Renal cortical epithelial cell (primary cell): ENCODE data around the gene PBX4. TPM values are rescaled to one million over a fixed set of nuclear protein-coding genes. Genes with fewer than 3 reads are reported as not detected.
A peak's percentile ranks its signal among the peaks of the same experiment; 100 is the strongest.

Source experiments
- DNase-seq: peaks from one replicate; pipeline ENCODE4 v3.0.0-alpha.2; 2011; ENCODE audit warnings: low read depth
- total RNA-seq: library from RNA; depleted of rRNA; stranded (reverse); fragments of >200 nt; gene quantifications from 2 replicates; pipeline ENCODE4 v1.2.3, GENCODE V29; 2014

PBX4 gene
- total RNA-seq, 1 donor from 2014 or later, result 1.7 TPM

- DNase-seq, result no peak
These were observed 31.1 kb upstream of the PBX4 start for GRCh38 chr19:19649580-19649995.

- DNase-seq, result no peak
These were observed 30.7 kb upstream of the PBX4 start for GRCh38 chr19:19649155-19649554.

GRCh38 chr19:19647037-19647835 lies 28.7 kb upstream of the PBX4 start:
- no peak for DNase-seq

GRCh38 chr19:19645233-19645870 lies 26.9 kb upstream of the PBX4 start:
- DNase-seq, result no peak

- DNase-seq, result no peak
These were observed 25.5 kb upstream of the PBX4 start for GRCh38 chr19:19644054-19644388.

GRCh38 chr19:19643158-19644053 lies 24.9 kb upstream of the PBX4 start, which contains the start of gene GMIP:
TSS of gene GMIP (minus strand) at chr19:19643657. CDS start at chr19:19643529, 128 bp downstream.
- DNase-seq, result no peak

GRCh38 chr19:19642506-19643157 lies 24.1 kb upstream of the PBX4 start:
- no peak for DNase-seq

GRCh38 chr19:19637523-19638251 lies 19.2 kb upstream of the PBX4 start:
- no peak for DNase-seq

- no peak for DNase-seq
These were observed 18.7 kb upstream of the PBX4 start for GRCh38 chr19:19637186-19637522.

- DNase-seq, result no peak
These were observed 18.2 kb upstream of the PBX4 start for GRCh38 chr19:19636573-19637185.

- no peak for DNase-seq
These were observed 16.8 kb upstream of the PBX4 start for GRCh38 chr19:19635313-19635702.

GRCh38 chr19:19634516-19635312 lies 16.2 kb upstream of the PBX4 start:
- DNase-seq, result no peak

- no peak for DNase-seq
These were observed 15.4 kb upstream of the PBX4 start for GRCh38 chr19:19633711-19634515.

GRCh38 chr19:19632661-19633060 lies 14.2 kb upstream of the PBX4 start:
- DNase-seq, result no peak

GRCh38 chr19:19631346-19631745 lies 12.9 kb upstream of the PBX4 start:
- no peak for DNase-seq

- no peak for DNase-seq
These were observed 11.9 kb upstream of the PBX4 start for GRCh38 chr19:19630426-19630825.

- DNase-seq, result no peak
These were observed 11.6 kb upstream of the PBX4 start for GRCh38 chr19:19630062-19630414.

- DNase-seq, result peak; percentile 80
These were observed 10.1 kb upstream of the PBX4 start for GRCh38 chr19:19628501-19629134.
